ENCODE data around the gene TMEM109. TPM values are rescaled to one million over a fixed set of nuclear protein-coding genes. Genes with fewer than 3 reads are reported as not detected.
A peak's percentile ranks its signal among the peaks of the same experiment; 100 is the strongest.

TMEM109 gene
- total RNA-seq, 1 donor from 2014 or later: 108 TPM

- DNase-seq (ENCODE audit: low read depth): no peak
Observed at GRCh38 chr11:60964801-60965200, 50.8 kb downstream of the TMEM109 start.

GRCh38 chr11:60966890-60967289 is 52.9 kb downstream of the TMEM109 start:
- DNase-seq (ENCODE audit: low read depth): no peak

- no peak for DNase-seq (ENCODE audit: low read depth)
Observed at GRCh38 chr11:60968223-60968622, 54.3 kb downstream of the TMEM109 start.

DNA sequence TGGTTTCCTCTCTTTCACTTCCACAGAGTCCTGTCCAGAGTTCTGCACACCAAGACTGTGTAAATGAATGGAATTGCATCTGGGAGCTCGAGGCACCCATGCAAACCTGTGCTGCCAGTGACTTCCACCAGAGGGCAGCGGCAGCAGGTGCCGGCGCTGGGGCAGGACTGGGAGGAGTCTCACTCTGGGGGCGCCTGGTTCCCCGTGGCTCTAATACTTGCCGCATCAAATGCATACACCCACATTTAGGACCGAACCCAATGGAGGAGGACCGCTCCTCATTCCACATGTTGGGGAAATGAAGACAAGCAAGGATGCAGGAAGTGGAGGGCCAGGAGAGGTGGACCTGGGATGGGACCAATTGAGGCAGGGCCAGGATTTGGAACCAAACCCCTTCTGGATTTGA is 56.4 kb downstream of the TMEM109 start:
- peak; percentile 50 for DNase-seq (ENCODE audit: low read depth)

DNA sequence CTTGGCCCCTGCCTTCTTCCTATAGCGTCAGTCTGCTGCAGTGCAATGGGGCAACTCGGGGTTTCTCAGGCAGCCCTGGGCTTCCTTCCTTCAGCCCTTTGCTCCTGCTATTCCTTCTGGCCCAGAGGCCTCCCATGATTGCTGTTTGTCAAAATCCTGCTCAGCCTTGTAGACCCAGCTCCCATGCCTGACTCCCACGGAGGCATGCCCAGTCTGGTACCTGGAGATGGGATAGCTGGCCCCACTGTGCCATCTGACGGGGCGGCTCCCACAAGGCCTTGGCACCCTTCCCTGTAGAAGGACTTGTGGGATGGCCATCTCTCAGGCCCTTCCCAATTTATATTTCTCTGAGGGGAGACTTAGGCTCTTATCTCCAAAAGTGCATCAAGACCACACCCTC is 56.9 kb downstream of the TMEM109 start:
- no peak for DNase-seq (ENCODE audit: low read depth)

GRCh38 chr11:60971520-60971919 is 57.6 kb downstream of the TMEM109 start, which contains the start of gene CD6:
Gene CD6, plus strand, starts transcription at chr11:60971680. Its CDS starts 186 bp downstream, at chr11:60971866.
- no peak for DNase-seq (ENCODE audit: low read depth)

DNA sequence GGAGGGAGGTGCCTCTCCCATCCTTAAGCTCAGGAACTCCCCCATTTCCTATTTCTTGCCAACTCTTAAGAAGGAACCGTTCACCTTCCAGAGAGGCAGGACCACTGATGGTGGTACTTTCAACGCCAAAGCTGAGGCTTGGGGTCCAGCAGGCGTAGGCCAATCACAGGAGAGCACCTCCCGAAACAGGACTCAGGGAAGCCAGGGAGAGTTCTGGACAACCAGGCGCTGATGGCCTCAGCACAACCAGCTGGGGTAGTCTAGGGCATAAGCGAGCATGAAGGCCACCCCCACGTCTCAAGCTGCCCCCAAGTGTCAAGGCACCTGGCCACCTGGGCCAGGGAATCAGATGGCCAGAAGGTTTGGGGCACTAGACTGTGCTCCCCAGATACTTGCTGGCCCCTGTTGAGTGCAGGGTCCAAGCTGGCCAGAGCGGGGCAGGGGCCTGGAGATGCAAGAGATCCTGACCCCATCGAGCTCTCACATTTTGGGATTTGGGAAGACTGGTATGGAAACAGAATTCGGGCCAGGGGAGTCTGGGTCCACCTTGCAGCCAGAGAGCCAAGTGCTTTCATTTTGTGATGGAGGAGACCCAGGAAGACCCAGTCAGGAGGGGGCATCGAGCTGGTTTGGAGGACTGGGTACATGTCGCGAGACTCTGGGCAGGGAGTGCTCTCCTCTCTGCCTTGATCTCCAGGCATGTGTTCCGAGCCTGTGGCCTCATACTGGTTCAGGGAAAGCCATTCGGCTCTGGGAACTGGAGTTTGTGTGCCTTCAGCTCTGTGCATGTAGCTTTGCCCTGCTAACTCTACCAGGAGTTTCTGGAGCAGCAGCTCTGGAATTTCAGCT is 58.4 kb downstream of the TMEM109 start:
- no peak for DNase-seq (ENCODE audit: low read depth)

Other genes with a start within 250 kb of the TMEM109 start
- not detected in 2 replicates for gene MS4A8, start 214.5 kb upstream of the TMEM109 start, total RNA-seq
- not detected in 2 replicates for gene MS4A18, start 189.4 kb upstream of the TMEM109 start, total RNA-seq
- gene MS4A15, start 157.3 kb upstream of the TMEM109 start, total RNA-seq: not detected in 2 replicates
- gene MS4A10, start 128.8 kb upstream of the TMEM109 start, total RNA-seq: not detected in 2 replicates
- gene CCDC86, start 72.0 kb upstream of the TMEM109 start, total RNA-seq: 19.2 and 24.1 TPM in 2 replicates
- gene PTGDR2, start 58.2 kb upstream of the TMEM109 start, total RNA-seq: not detected in 2 replicates
- not detected in 2 replicates for gene ZP1, start 46.6 kb upstream of the TMEM109 start, total RNA-seq
- gene PRPF19, start 7.6 kb upstream of the TMEM109 start, total RNA-seq: 41.9 and 51.4 TPM in 2 replicates
- gene TMEM132A, start 10.3 kb downstream of the TMEM109 start, total RNA-seq: 76.1 and 94.4 TPM in 2 replicates
- 9.4 and 17.0 TPM in 2 replicates for gene SLC15A3, start 38.0 kb downstream of the TMEM109 start, total RNA-seq
- gene CD6, start 57.5 kb downstream of the TMEM109 start, total RNA-seq: 0.08 TPM in 1 of 2 replicates, not detected in the other
- not detected in 2 replicates for gene CD5, start 188.3 kb downstream of the TMEM109 start, total RNA-seq
- gene VPS37C, start 247.3 kb downstream of the TMEM109 start, total RNA-seq: 17.3 and 24.4 TPM in 2 replicates

Data from myocyte (in vitro differentiated cells).